Spleen (tissue), 7 donors: Measurements from ENCODE around the gene VDAC2.
"Not testable (repeated sequence)": the region's sequence is repeated elsewhere in the genome, so short reads cannot be mapped to it uniquely, and the experiment has no call there.

ENCODE experiments used
- CTCF ChIP-seq, 11 experiments: fragments of 200-600 bp in 7 of 11; fragments of 450-650 bp in 4 of 11; sonication (generic) in 4 of 11; IDR thresholded peaks in 8 of 11; conservative IDR thresholded peaks in 3 of 11; 1 replicate in 7 of 11; 2 replicates in 4 of 11; pipeline versions ENCODE4 v1.4.0 to v1.8.0; 2016 to 2021; ENCODE audit warnings: antibody characterized with exemption in 11 of 11, inconsistent platforms in 4 of 11, mild to moderate bottlenecking in 1 of 11
- POLR2A ChIP-seq, 3 donors: fragments of 450-650 bp; IDR thresholded peaks; one replicate each; pipeline ENCODE4 v1.5.1; 2017; ENCODE audit warnings: antibody characterized with exemption in 3 of 3, mild to moderate bottlenecking in 1 of 3
- POLR2AphosphoS5 ChIP-seq, 3 donors: sonication (generic); formaldehyde crosslinking; IDR thresholded peaks; one replicate each; pipeline ENCODE4 v1.5.1; 2017; ENCODE audit warnings: antibody characterized with exemption in 3 of 3
- donor health status: DM: no; HTN: no; CAD: no; lungs with moderate emphysema.
- donor health status: DM: no; HTN: no; CAD: no.
- donor health status: DM: no; HTN: no; CAD: no.

GRCh38 chr10:75206638-75207037 is 4.0 kb upstream of the VDAC2 start:
- TF ChIP-seq CTCF (IDR thresholded peaks at IDR 0.05 in 8 of 11, conservative IDR thresholded peaks at IDR 0.05 in 3 of 11); POLR2A (IDR thresholded peaks at IDR 0.05); POLR2AphosphoS5 (IDR thresholded peaks at IDR 0.05): not testable (repeated sequence)
